ENCODE results near the gene HCST. TPM values are rescaled to one million over a fixed set of nuclear protein-coding genes. Genes with fewer than 3 reads are reported as not detected.

HCST gene
- total and polyA plus RNA-seq, 7 donors, result 2.4 to 36.1 (median 4.8) TPM; not detected in 1

- TF ChIP-seq POLR2AphosphoS5 (IDR thresholded peaks at IDR 0.05), result no peak
- TF ChIP-seq CTCF (IDR thresholded peaks at IDR 0.05), result no peak
- TF ChIP-seq POLR2A (IDR thresholded peaks at IDR 0.05), result no peak
- TF ChIP-seq EP300 (IDR thresholded peaks at IDR 0.05), result no peak
- no peak for DNase-seq
- H3K4me3 ChIP-seq, result no peak overlapping the region
- no peak overlapping the region for H3K27ac ChIP-seq
- WGBS, 2 donors, result 95 to 96% methylated on average over 51 of the region's 51 CpGs
- no peaks in the 10 kb centered on the region for H3K27me3 ChIP-seq
- no peaks in the 10 kb centered on the region for H3K9me3 ChIP-seq
- peaks cover 4 to 42% (median 14%) of the 10 kb centered on the region in 4 donors for H3K36me3 ChIP-seq
- intact Hi-C loops (cut with DNase I), result no loop called here
- peaks cover 0 to 31% (median 25%) of the 10 kb centered on the region in 4 donors for H3K4me1 ChIP-seq
These were observed 37.9 kb downstream of the HCST start for GRCh38 chr19:35940078-35940775.

DNA sequence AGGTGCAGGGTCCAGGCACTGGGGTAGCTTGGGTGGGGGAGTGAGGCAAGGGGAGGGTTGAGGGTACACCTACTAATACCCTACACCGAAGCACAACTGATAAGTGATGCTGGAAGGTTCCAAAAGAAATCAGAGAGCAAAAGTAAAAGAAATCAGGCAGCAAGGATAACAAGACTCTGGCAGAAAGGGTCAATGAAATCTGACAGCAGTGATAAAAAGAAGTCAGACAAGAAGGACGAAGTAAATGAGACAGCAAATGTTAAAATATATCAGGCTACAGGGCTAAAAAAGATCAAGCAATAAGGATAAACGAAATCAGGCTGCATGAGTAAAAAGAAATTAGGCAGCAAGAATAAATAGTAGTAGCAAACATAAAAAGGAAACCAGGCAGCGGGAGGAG lies 38.5 kb downstream of the HCST start:
- 51 to 72% methylated on average over 4 of the region's 4 CpGs for WGBS, 2 donors
- H3K4me3 ChIP-seq, result no peak overlapping the region
- peaks cover 0 to 25% (median 19%) of the 10 kb centered on the region in 4 donors for H3K4me1 ChIP-seq
- no peak for TF ChIP-seq POLR2AphosphoS5 (IDR thresholded peaks at IDR 0.05)
- TF ChIP-seq CTCF (IDR thresholded peaks at IDR 0.05), result no peak
- no peak for TF ChIP-seq EP300 (IDR thresholded peaks at IDR 0.05)
- no peak for TF ChIP-seq POLR2A (IDR thresholded peaks at IDR 0.05)
- no peak overlapping the region for H3K27ac ChIP-seq
- peaks cover 4 to 42% (median 15%) of the 10 kb centered on the region in 4 donors for H3K36me3 ChIP-seq
- no peak for DNase-seq
- H3K27me3 ChIP-seq, result no peaks in the 10 kb centered on the region
- H3K9me3 ChIP-seq, result no peaks in the 10 kb centered on the region
- intact Hi-C loops (cut with DNase I), result no loop called here

- peaks cover 4 to 42% (median 15%) of the 10 kb centered on the region in 4 donors for H3K36me3 ChIP-seq
- DNase-seq, result no peak
- no peaks in the 10 kb centered on the region for H3K27me3 ChIP-seq
- 85 to 97% methylated on average over 3 of the region's 3 CpGs for WGBS, 2 donors
- H3K27ac ChIP-seq, result no peak overlapping the region
- H3K4me1 ChIP-seq, result peaks cover 0 to 16% (median 14%) of the 10 kb centered on the region in 4 donors
- H3K9me3 ChIP-seq, result no peaks in the 10 kb centered on the region
- TF ChIP-seq EP300 (IDR thresholded peaks at IDR 0.05) (no peak), CTCF (IDR thresholded peaks at IDR 0.05) (no peak), POLR2AphosphoS5 (IDR thresholded peaks at IDR 0.05) (no peak), POLR2A (IDR thresholded peaks at IDR 0.05) (no peak)
- no peak overlapping the region for H3K4me3 ChIP-seq
- intact Hi-C loops (cut with DNase I), result no loop called here
These were observed 39.9 kb downstream of the HCST start for GRCh38 chr19:35942235-35942634.

DNA sequence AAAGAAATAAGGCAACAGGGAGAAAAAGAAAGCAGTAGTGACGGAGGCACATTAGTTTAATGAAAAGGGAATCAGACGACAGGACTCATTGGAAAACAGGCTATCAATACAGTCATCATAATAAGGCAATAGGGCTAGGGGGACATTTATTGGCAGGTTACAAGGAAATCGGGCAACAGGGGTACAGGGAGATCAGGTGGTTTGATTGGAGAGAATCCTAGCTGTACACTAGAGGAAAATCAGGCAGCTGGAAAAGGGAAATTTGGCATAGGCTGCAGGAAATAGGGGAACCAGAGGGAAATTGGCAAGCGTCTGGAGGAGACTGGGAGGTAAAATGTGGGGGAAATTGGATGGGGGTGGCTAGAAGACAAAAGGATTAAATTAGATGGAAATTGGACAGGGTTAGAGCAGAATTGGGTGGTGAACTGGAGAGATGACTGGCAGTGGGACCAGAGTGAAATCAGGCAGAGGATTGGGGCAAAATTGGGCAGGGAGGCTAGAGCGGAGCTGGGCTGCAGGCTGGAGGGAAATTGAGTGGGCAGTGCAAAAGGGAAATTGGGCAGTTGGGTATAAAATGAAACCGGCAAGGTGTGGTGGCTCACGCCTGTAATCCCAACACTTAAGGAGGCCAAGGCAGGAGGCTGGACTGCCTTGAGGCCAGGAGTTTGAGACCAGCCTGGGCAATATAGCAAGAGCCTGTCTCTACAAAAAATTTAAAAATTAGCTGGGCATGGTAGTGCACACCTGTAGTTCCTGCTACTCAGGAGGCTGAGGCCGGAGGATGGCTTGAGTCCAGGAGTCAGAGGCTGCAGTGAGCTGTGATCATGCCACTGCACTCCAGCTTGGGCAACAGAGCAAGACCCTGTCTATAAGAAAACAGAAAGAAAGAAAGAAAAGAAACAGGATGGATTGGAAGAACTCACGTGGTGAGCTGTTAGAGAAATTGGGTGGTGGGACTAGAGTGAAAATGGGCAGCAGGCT lies 41.3 kb downstream of the HCST start:
- Histone ChIP-seq H3K36me3 (peaks cover 4 to 42% (median 15%) of the 10 kb centered on the region in 4 donors), H3K27ac (no peak overlapping the region), H3K27me3 (no peaks in the 10 kb centered on the region), H3K4me3 (no peak overlapping the region), H3K9me3 (no peaks in the 10 kb centered on the region), H3K4me1 (peaks cover 0 to 2% (median under 1%) of the 10 kb centered on the region in 4 donors)
- WGBS, 2 donors, result 89 to 90% methylated on average over 9 of the region's 9 CpGs
- TF ChIP-seq POLR2AphosphoS5 (IDR thresholded peaks at IDR 0.05) (no peak), CTCF (IDR thresholded peaks at IDR 0.05) (no peak), POLR2A (IDR thresholded peaks at IDR 0.05) (no peak), EP300 (IDR thresholded peaks at IDR 0.05) (no peak)
- DNase-seq, result no peak
- intact Hi-C loops (cut with DNase I), result no loop called here

Data from sigmoid colon (tissue), 7 donors.